HCT116 (cell line): Measurements from ENCODE around the gene SERINC1.

Experiments used
- CTCF ChIP-seq, 3 experiments: fragments of 200-600 bp in 1 of 3; sonication (generic) in 1 of 3; IDR thresholded peaks in 2 of 3; conservative IDR thresholded peaks in 1 of 3; 2 replicates each; pipeline ENCODE4 v1.5.1; 2012 to 2017; ENCODE audit warnings: low read depth in 2 of 3, low read length in 2 of 3, antibody characterized with exemption in 1 of 3, borderline replicate concordance in 1 of 3, control low read depth in 1 of 3, mild to moderate bottlenecking in 1 of 3, mixed read lengths in 1 of 3, mixed run types in 1 of 3, moderate library complexity in 1 of 3; ENCODE audit not compliant: insufficient read depth in 1 of 3
- EZH2 ChIP-seq: fragments of 200-600 bp; sonication (generic); IDR thresholded peaks from 2 replicates; pipeline ENCODE4 v1.6.1; 2017; ENCODE audit warnings: antibody characterized with exemption, mixed run types
- EZH2phosphoT487 ChIP-seq: fragments of 200-600 bp; IDR thresholded peaks from 2 replicates; pipeline ENCODE4 v1.6.1; 2018; ENCODE audit warnings: antibody characterized with exemption, borderline replicate concordance
- JUND ChIP-seq: IDR thresholded peaks from 2 replicates; pipeline ENCODE4 v1.6.1; 2012
- POLR2A ChIP-seq: IDR thresholded peaks from 2 replicates; pipeline ENCODE4 v1.7.0; 2011; ENCODE audit warnings: borderline replicate concordance; ENCODE audit not compliant: insufficient read depth, insufficient read length; ENCODE audit errors: extremely low read depth
- ZFX ChIP-seq: fragments of 450-650 bp; IDR thresholded peaks from 2 replicates; pipeline ENCODE4 v1.6.1; 2017
- TF ChIP-seq, protein P1 (sequence below): IDR thresholded peaks from 2 replicates; pipeline ENCODE4 v1.6.1; 2011; ENCODE audit warnings: mild to moderate bottlenecking, low read length, moderate library complexity; ENCODE audit not compliant: insufficient replicate concordance; ENCODE audit errors: extremely low read depth

GRCh38 chr6:122491919-122492555 is 20.4 kb upstream of the SERINC1 start:
- TF ChIP-seq CTCF (IDR thresholded peaks at IDR 0.05 in 2 of 3, conservative IDR thresholded peaks at IDR 0.05 in 1 of 3; ENCODE audit: borderline replicate concordance in 1 of 3, insufficient read depth in 1 of 3, low read depth in 2 of 3, low read length in 2 of 3) (peak; percentile 88 to 97 (median 92)), POLR2A (no peak), EZH2phosphoT487 (no peak), JUND (no peak), EZH2 (no peak), ZFX (no peak)
- TF ChIP-seq, protein P1, sequence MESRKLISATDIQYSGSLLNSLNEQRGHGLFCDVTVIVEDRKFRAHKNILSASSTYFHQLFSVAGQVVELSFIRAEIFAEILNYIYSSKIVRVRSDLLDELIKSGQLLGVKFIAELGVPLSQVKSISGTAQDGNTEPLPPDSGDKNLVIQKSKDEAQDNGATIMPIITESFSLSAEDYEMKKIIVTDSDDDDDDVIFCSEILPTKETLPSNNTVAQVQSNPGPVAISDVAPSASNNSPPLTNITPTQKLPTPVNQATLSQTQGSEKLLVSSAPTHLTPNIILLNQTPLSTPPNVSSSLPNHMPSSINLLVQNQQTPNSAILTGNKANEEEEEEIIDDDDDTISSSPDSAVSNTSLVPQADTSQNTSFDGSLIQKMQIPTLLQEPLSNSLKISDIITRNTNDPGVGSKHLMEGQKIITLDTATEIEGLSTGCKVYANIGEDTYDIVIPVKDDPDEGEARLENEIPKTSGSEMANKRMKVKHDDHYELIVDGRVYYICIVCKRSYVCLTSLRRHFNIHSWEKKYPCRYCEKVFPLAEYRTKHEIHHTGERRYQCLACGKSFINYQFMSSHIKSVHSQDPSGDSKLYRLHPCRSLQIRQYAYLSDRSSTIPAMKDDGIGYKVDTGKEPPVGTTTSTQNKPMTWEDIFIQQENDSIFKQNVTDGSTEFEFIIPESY, result no peak
